Prostate gland (tissue), 2 donors: ENCODE measurements around the gene PCP2.

Experiments
- POLR2A ChIP-seq: fragments of 450-650 bp; IDR thresholded peaks from one replicate; pipeline ENCODE4 v1.6.1; 2016; ENCODE audit warnings: antibody characterized with exemption, mild to moderate bottlenecking
- POLR2AphosphoS5 ChIP-seq: sonication (generic); formaldehyde crosslinking; IDR thresholded peaks from one replicate; pipeline ENCODE4 v1.6.1; 2017; ENCODE audit warnings: antibody characterized with exemption
- TF ChIP-seq, protein P1 (sequence below), 4 experiments: fragments of 200-600 bp in 2 of 4; fragments of 450-650 bp in 2 of 4; sonication (generic) in 2 of 4; IDR thresholded peaks; 1 replicate in 3 of 4; 2 replicates in 1 of 4; pipeline ENCODE4 v1.5.1; 2016 to 2019; ENCODE audit warnings: antibody characterized with exemption in 4 of 4, mild to moderate bottlenecking in 2 of 4, moderate library complexity in 2 of 4

DNA sequence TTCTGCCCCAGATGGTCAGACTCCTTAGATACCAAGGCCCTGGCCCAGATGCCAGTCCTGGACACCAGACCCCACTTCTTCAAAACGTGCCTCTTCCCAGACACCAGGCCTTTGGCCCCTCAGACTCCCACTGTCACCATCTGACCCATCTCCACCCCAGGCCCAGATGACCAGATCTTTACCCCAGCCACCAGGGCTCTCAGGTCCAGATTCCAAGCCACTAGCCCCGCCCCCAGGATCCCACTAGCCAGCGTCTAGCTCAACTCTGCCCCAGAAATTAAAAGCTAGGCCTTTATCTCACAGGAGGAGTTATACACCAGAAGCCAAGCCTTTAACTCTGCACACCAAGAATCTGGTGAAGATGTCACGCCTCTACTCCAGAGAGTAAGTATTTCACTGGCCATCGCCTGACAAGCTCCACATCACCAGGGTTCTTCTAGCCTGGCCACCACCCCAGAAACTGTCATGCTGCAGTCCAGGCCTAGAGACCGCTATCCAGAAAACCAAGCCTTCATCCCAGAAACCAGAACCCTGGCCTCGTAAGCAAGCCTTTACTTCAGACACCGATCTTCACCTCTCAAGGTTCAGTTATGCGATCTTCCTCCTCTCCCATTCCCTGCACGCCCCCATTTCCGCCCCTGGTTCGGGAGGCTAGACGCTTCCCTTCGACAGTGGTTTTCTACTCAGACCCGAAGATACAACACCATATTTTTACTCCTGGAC is 4.8 kb downstream of the PCP2 start:
- TF ChIP-seq, protein P1, sequence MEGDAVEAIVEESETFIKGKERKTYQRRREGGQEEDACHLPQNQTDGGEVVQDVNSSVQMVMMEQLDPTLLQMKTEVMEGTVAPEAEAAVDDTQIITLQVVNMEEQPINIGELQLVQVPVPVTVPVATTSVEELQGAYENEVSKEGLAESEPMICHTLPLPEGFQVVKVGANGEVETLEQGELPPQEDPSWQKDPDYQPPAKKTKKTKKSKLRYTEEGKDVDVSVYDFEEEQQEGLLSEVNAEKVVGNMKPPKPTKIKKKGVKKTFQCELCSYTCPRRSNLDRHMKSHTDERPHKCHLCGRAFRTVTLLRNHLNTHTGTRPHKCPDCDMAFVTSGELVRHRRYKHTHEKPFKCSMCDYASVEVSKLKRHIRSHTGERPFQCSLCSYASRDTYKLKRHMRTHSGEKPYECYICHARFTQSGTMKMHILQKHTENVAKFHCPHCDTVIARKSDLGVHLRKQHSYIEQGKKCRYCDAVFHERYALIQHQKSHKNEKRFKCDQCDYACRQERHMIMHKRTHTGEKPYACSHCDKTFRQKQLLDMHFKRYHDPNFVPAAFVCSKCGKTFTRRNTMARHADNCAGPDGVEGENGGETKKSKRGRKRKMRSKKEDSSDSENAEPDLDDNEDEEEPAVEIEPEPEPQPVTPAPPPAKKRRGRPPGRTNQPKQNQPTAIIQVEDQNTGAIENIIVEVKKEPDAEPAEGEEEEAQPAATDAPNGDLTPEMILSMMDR (IDR thresholded peaks at IDR 0.05): no peak
- TF ChIP-seq POLR2A (no peak), POLR2AphosphoS5 (no peak)
